Placental pericyte (primary cell): ENCODE measurements around the gene RBM46. TPM values are rescaled to one million over a fixed set of nuclear protein-coding genes. Genes with fewer than 3 reads are reported as not detected.

Source experiments
- small RNA-seq: library from RNA; depleted of rRNA; stranded (forward); fragments of <200 nt; gene quantifications from one replicate; pipeline ENCODE3, GENCODE V24; 2012; ENCODE audit warnings: low replicate concordance
- total RNA-seq: library from RNA; depleted of rRNA; stranded (reverse); fragments of >200 nt; gene quantifications from 2 replicates; pipeline ENCODE4 v1.2.3, GENCODE V29; 2012

Gene RBM46, protein sequence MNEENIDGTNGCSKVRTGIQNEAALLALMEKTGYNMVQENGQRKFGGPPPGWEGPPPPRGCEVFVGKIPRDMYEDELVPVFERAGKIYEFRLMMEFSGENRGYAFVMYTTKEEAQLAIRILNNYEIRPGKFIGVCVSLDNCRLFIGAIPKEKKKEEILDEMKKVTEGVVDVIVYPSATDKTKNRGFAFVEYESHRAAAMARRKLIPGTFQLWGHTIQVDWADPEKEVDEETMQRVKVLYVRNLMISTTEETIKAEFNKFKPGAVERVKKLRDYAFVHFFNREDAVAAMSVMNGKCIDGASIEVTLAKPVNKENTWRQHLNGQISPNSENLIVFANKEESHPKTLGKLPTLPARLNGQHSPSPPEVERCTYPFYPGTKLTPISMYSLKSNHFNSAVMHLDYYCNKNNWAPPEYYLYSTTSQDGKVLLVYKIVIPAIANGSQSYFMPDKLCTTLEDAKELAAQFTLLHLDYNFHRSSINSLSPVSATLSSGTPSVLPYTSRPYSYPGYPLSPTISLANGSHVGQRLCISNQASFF
- total RNA-seq = 2.2 TPM in 1 of 2 replicates, not detected in the other

DNA sequence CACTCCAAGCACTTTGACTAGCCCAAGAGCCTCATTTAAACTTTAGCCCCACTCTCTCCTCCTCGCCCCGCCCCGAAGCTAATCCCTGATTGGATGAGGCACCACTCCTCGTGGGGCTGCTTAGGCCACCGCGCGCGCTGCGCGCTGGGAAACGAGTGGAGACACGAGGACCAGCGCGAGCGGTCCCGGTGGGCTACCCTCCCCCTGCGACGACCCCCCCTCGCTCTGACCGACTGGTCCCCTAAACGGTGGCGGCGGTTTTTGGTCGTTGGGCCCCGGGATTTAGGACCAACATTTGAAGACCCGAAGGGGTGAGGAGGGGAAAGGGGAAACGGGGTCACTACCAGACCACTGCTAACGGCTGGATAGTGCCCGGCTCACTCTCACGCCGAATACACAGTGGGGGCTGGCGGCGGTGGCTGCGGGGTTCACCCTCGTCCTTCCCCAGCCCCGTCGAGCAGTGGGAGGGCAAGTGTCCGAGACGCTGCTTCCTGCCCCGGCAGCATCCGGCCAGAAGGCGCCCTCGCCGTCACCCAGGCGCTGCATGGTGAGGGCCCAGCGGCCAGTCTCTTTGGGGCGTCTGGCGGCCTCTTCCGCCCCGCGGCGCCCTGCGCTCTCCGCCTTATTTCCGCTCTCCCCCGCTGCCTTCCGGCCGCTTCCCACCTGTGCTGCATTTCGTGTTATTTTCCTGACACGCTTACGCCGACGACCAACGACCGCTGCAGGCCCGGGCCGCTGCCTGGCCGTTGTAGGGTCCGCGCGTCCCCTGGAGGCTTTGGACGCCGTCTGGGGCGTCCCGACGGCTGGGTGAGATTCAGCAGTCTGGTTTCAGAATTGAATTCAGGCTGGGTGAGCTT is at the start of gene RBM46:
Gene RBM46 (plus strand): TSS at position 147 of the 857 bp plus-strand sequence. CDS start 15,481 bp downstream, outside the sequence.

DNA sequence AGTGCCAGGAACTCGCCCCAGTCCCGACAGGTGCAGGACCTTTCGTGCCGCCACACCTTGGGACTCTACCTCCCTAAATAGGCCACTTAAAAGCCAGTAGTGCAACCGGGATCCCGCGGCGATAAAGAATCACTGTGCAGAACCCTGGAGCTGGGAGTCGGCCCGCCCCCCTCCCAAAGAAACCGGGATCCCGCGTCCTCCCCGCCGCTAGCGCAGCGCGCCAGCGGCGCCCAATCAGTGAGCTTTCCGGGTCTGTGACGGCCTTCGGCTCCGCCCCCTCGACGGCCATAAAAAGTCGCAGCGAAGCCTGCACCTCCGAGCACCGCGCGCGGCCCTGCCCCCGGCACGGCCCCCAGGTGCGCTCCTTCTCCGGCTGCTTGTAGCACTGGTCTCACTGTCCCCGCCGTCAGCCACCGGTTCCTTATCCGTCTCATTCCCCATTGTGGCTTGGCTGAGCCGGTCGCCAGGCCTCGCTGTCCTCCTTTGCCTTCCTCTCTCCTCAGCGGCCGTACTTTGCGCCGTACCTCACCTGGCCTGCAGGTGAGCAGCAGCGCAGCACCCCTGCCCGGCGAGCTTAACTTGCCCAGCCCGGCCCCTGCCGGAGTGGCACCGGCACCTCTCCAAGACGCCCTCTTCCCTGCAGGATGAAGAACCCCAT is 37.3 kb upstream of the RBM46 start, which contains the start of gene LRAT:
Gene LRAT (plus strand): TSS at position 318 of the 658 bp plus-strand sequence. CDS start 327 bp downstream, at position 645.

Small RNAs within 50 kb of the gene (small RNA-seq; reads per million reads assigned to genes)
- gene RNU2-44P (2.8 reads per million, percentile 77 among the genes with 10 or more reads in this experiment), gene RNU2-66P (not detected)

Other genes starting within 250 kb of the RBM46 start
- gene PLRG1, start 230.9 kb upstream of the RBM46 start, total RNA-seq = 90.6 and 102 TPM in 2 replicates
- gene FGB, start 218.3 kb upstream of the RBM46 start, total RNA-seq = not detected in 2 replicates
- gene FGA, start 190.5 kb upstream of the RBM46 start, total RNA-seq = not detected in 2 replicates
- not detected in 2 replicates for gene FGG, start 168.6 kb upstream of the RBM46 start, total RNA-seq
- gene LRAT, start 37.3 kb upstream of the RBM46 start, total RNA-seq = not detected in 2 replicates